Hematopoietic multipotent progenitor cell treated with erythropoietin and hydrocortisone succinate and interleukin-3 and kit ligand, for 17 days (in vitro differentiated cells): ENCODE data around the gene ATP5F1D.

Experiments used
- DNase-seq: peaks from one replicate; pipeline ENCODE4 v3.0.0-alpha.2; 2015; ENCODE audit warnings: low spot score

The ATP5F1D gene

GRCh38 chr19:1283207-1283916 is 41.8 kb downstream of the ATP5F1D start:
- no peak for DNase-seq

GRCh38 chr19:1283917-1284292 is 42.4 kb downstream of the ATP5F1D start:
- no peak for DNase-seq

- DNase-seq = no peak
These were observed 42.9 kb downstream of the ATP5F1D start for GRCh38 chr19:1284293-1284978.

- no peak for DNase-seq
These were observed 43.6 kb downstream of the ATP5F1D start for GRCh38 chr19:1284979-1285736.

- no peak for DNase-seq
These were observed 44.3 kb downstream of the ATP5F1D start, which contains the start of gene EFNA2 for GRCh38 chr19:1285737-1286360. Gene EFNA2, plus strand, starts transcription at chr19:1285873. Its CDS starts 296 bp downstream, at chr19:1286169.

- no peak for DNase-seq
These were observed 45.2 kb downstream of the ATP5F1D start for GRCh38 chr19:1286487-1287353.

- DNase-seq = no peak
These were observed 46.0 kb downstream of the ATP5F1D start for GRCh38 chr19:1287354-1288225.

- no peak for DNase-seq
These were observed 46.7 kb downstream of the ATP5F1D start for GRCh38 chr19:1288226-1288612.

- no peak for DNase-seq
These were observed 47.5 kb downstream of the ATP5F1D start for GRCh38 chr19:1288833-1289685.

GRCh38 chr19:1289686-1290025 is 48.1 kb downstream of the ATP5F1D start:
- DNase-seq = no peak

GRCh38 chr19:1290196-1290702 is 48.7 kb downstream of the ATP5F1D start:
- no peak for DNase-seq

- no peak for DNase-seq
These were observed 49.4 kb downstream of the ATP5F1D start for GRCh38 chr19:1290703-1291651.

- DNase-seq = no peak
These were observed 50.3 kb downstream of the ATP5F1D start for GRCh38 chr19:1291761-1292418.

- no peak for DNase-seq
These were observed 51.0 kb downstream of the ATP5F1D start for GRCh38 chr19:1292419-1293151.

- no peak for DNase-seq
These were observed 52.4 kb downstream of the ATP5F1D start for GRCh38 chr19:1293782-1294604.
